A549 (cell line): ENCODE data around the gene TEDDM1. TPM values are rescaled to one million over a fixed set of nuclear protein-coding genes. Genes with fewer than 3 reads are reported as not detected.

ENCODE experiments used
- ATAC-seq, 2 experiments: fragments of 200-7000 bp in 1 of 2; fragments of >200 bp in 1 of 2; cut with Nextera tagmentation in 1 of 2; cut with Tn5 transposase in 1 of 2; 3 replicates each; pipeline versions ENCODE4 v1.8.0 to v1.9.1; 2018 to 2020; ENCODE audit warnings: mild to moderate bottlenecking in 1 of 2, moderate library complexity in 1 of 2
- CTCF ChIA-PET: fragments of 300-600 bp; sonication (Branson Sonifier 250); formaldehyde crosslinking; extraction: SDS; loops from one replicate; lab custom pipeline; 2021; ENCODE audit warnings: antibody characterized with exemption, inconsistent platforms; lab: Yijun Ruan, JAX
- POLR2A ChIA-PET: fragments of 350-600 bp; formaldehyde crosslinking; extraction: SDS; loops from one replicate; lab custom pipeline; 2021; ENCODE audit warnings: antibody characterized with exemption, inconsistent platforms; lab: Yijun Ruan, JAX
- DNase-seq, 2 experiments: peaks; one replicate each; pipeline versions ENCODE4 v3.0.0 to v3.0.0-alpha.2; 2011 to 2016; ENCODE audit warnings: low read depth in 1 of 2, low spot score in 1 of 2
- FAIRE-seq: peaks from 2 replicates; lab custom pipeline; 2011; peaks lifted over from hg19 to GRCh38; lab: Jason Lieb, UNC
- H3K27ac ChIP-seq, 2 experiments: fragments of >200 bp; sonication (Bioruptor Twin); formaldehyde crosslinking; 3 replicates each; pipeline ENCODE4 v1.5.1; 2016 to 2017
- H3K4me1 ChIP-seq: fragments of >200 bp; sonication (Bioruptor Twin); formaldehyde crosslinking; 3 replicates; pipeline ENCODE4 v1.6.1; 2016
- H3K4me2 ChIP-seq: fragments of >200 bp; sonication (Bioruptor Twin); formaldehyde crosslinking; 3 replicates; pipeline ENCODE4 v1.6.1; 2016
- H3K4me3 ChIP-seq: fragments of >200 bp; sonication (Bioruptor Twin); formaldehyde crosslinking; 3 replicates; pipeline ENCODE4 v1.5.1; 2016
- H3K9me3 ChIP-seq: fragments of >200 bp; sonication (Bioruptor Twin); formaldehyde crosslinking; 3 replicates; pipeline ENCODE4 v1.6.1; 2016
- BHLHE40 ChIP-seq: IDR thresholded peaks from 2 replicates; pipeline ENCODE4 v1.6.1; 2012; ENCODE audit warnings: low read depth, low read length, inconsistent platforms
- CHD2 ChIP-seq: fragments of 150-350 bp; IDR thresholded peaks from 2 replicates; pipeline ENCODE4 v1.6.1; 2014; ENCODE audit warnings: low read length; ENCODE audit not compliant: partially characterized antibody
- EHMT2 ChIP-seq: fragments of 200-600 bp; sonication (generic); IDR thresholded peaks from 2 replicates; pipeline ENCODE4 v1.6.1; 2016; ENCODE audit warnings: antibody characterized with exemption, low read depth, mild to moderate bottlenecking, moderate library complexity
- EP300 ChIP-seq, 2 experiments: fragments of >200 bp; sonication (Bioruptor Twin); formaldehyde crosslinking; IDR thresholded peaks; 2 replicates in 1 of 2; 3 replicates in 1 of 2; pipeline ENCODE4 v1.6.1; 2016 to 2017
- FOSB ChIP-seq: fragments of 250-450 bp; sonication (Bioruptor Pico); IDR thresholded peaks from 2 replicates; pipeline ENCODE4 v1.5.0; 2020; ENCODE audit warnings: mild to moderate bottlenecking, moderate library complexity
- FOSL2 ChIP-seq, 2 experiments: fragments of 450-650 bp in 1 of 2; fragments of >200 bp in 1 of 2; sonication (Bioruptor Twin) in 1 of 2; formaldehyde crosslinking; IDR thresholded peaks; 2 replicates each; pipeline versions ENCODE4 v1.5.0 to v1.6.1; 2016 to 2020; ENCODE audit warnings: mild to moderate bottlenecking in 1 of 2, moderate library complexity in 1 of 2
- HDAC2 ChIP-seq: fragments of 200-600 bp; sonication (generic); IDR thresholded peaks from 2 replicates; pipeline ENCODE4 v1.6.1; 2016
- HOXA7 ChIP-seq: fragments of 250-450 bp; sonication (Bioruptor Pico); IDR thresholded peaks from 2 replicates; pipeline ENCODE4 v1.5.0; 2020; ENCODE audit warnings: mild to moderate bottlenecking, moderate library complexity
- HOXB13 ChIP-seq: fragments of 250-450 bp; sonication (Bioruptor Pico); IDR thresholded peaks from 2 replicates; pipeline ENCODE4 v1.5.0; 2020; ENCODE audit warnings: low read depth, mild to moderate bottlenecking, moderate library complexity
- KDM1A ChIP-seq: fragments of 200-600 bp; sonication (generic); IDR thresholded peaks from 2 replicates; pipeline ENCODE4 v1.6.1; 2016; ENCODE audit warnings: low read depth, mild to moderate bottlenecking
- KDM5A ChIP-seq: fragments of 200-600 bp; sonication (generic); IDR thresholded peaks from 2 replicates; pipeline ENCODE4 v1.6.1; 2016; ENCODE audit warnings: antibody characterized with exemption, mild to moderate bottlenecking
- NFE2L2 ChIP-seq: fragments of 150-350 bp; conservative IDR thresholded peaks from 2 replicates; pipeline ENCODE4 v1.6.1; 2014; ENCODE audit warnings: low read length
- PBX3 ChIP-seq: IDR thresholded peaks from 2 replicates; pipeline ENCODE4 v1.6.1; 2012
- RNF2 ChIP-seq: fragments of 200-600 bp; sonication (generic); IDR thresholded peaks from 2 replicates; pipeline ENCODE4 v1.6.1; 2016; ENCODE audit warnings: low read depth, mild to moderate bottlenecking, antibody characterized with exemption, moderate library complexity, borderline replicate concordance
- TFCP2L1 ChIP-seq: fragments of 250-450 bp; sonication (Bioruptor Pico); IDR thresholded peaks from 2 replicates; pipeline ENCODE4 v1.5.0; 2021; ENCODE audit warnings: mild to moderate bottlenecking
- TP53 ChIP-seq: fragments of 250-450 bp; sonication (Bioruptor Pico); IDR thresholded peaks from 2 replicates; pipeline ENCODE4 v1.5.0; 2021; ENCODE audit warnings: mild to moderate bottlenecking, moderate library complexity
- USF2 ChIP-seq: fragments of 450-650 bp; IDR thresholded peaks from 2 replicates; pipeline ENCODE4 v1.6.1; 2014; ENCODE audit warnings: antibody characterized with exemption
- ZNF302 ChIP-seq: fragments of 250-450 bp; sonication (Bioruptor Pico); IDR thresholded peaks from 2 replicates; pipeline ENCODE4 v1.9.0; 2021; ENCODE audit warnings: inconsistent platforms, mild to moderate bottlenecking, moderate library complexity
- WGBS: methylation state at CpG from one replicate; pipeline ENCODE4 v1.1.6; 2017; ENCODE audit errors: missing lambda C conversion rate; 5-methylcytosine and 5-hydroxymethylcytosine counted together
- polyA plus RNA-seq, 4 experiments: library from polyadenylated mRNA; depleted of rRNA in 3 of 4; stranded (reverse); fragments of >200 nt; fragmentation: RNase III in 1 of 4; extraction: RNeasy Plus Mini Kit Qiagen cat#74134 plus additional on column Dnase treatment in 1 of 4; gene quantifications; 2 replicates in 3 of 4; 3 replicates in 1 of 4; pipeline ENCODE4 v1.2.3, GENCODE V29; 2011 to 2017
- TF ChIP-seq, protein P1 (sequence below): fragments of 250-450 bp; sonication (Bioruptor Pico); IDR thresholded peaks from 2 replicates; pipeline ENCODE4 v1.5.0; 2021; ENCODE audit warnings: mild to moderate bottlenecking, moderate library complexity, borderline replicate concordance
- TF ChIP-seq, protein P2 (sequence below): IDR thresholded peaks from 2 replicates; pipeline ENCODE4 v1.6.1; 2012; ENCODE audit warnings: low read depth, borderline replicate concordance
- TF ChIP-seq, protein P3 (sequence below): fragments of 150-350 bp; IDR thresholded peaks from 2 replicates; pipeline ENCODE4 v1.6.1; 2014; ENCODE audit warnings: low read depth, mild to moderate bottlenecking, low read length
- TF ChIP-seq, protein P4 (sequence below): fragments of 200-600 bp; sonication (generic); IDR thresholded peaks from 2 replicates; pipeline ENCODE4 v1.6.1; 2016; ENCODE audit warnings: antibody characterized with exemption, mild to moderate bottlenecking, moderate library complexity
- TF ChIP-seq, protein P5 (sequence below): fragments of >200 bp; sonication (Bioruptor Twin); formaldehyde crosslinking; IDR thresholded peaks from 3 replicates; pipeline ENCODE4 v1.6.1; 2016

Gene TEDDM1
- polyA plus RNA-seq, 2 of the 4 experiments (the other 2 are of a cell fraction) = not detected

GRCh38 chr1:182385885-182386853 lies 14.3 kb downstream of the TEDDM1 start:
- TF ChIP-seq BHLHE40 (no peak), CHD2 (no peak), HOXA7 (no peak), KDM5A (no peak), HDAC2 (no peak), HOXB13 (CRISPR knock-in tag) (no peak), NFE2L2 (no peak), TFCP2L1 (no peak), EHMT2 (no peak), PBX3 (no peak), USF2 (no peak), FOSL2 (IDR thresholded peaks at IDR 0.05) (no peak), FOSL2 (CRISPR knock-in tag; IDR thresholded peaks at IDR 0.05) (no peak)
- TF ChIP-seq, protein P1, sequence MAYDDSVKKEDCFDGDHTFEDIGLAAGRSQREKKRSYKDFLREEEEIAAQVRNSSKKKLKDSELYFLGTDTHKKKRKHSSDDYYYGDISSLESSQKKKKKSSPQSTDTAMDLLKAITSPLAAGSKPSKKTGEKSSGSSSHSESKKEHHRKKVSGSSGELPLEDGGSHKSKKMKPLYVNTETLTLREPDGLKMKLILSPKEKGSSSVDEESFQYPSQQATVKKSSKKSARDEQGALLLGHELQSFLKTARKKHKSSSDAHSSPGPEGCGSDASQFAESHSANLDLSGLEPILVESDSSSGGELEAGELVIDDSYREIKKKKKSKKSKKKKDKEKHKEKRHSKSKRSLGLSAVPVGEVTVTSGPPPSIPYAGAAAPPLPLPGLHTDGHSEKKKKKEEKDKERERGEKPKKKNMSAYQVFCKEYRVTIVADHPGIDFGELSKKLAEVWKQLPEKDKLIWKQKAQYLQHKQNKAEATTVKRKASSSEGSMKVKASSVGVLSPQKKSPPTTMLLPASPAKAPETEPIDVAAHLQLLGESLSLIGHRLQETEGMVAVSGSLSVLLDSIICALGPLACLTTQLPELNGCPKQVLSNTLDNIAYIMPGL (CRISPR knock-in tag) = no peak
- TF ChIP-seq, protein P2, sequence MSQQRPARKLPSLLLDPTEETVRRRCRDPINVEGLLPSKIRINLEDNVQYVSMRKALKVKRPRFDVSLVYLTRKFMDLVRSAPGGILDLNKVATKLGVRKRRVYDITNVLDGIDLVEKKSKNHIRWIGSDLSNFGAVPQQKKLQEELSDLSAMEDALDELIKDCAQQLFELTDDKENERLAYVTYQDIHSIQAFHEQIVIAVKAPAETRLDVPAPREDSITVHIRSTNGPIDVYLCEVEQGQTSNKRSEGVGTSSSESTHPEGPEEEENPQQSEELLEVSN = no peak
- TF ChIP-seq, protein P3, sequence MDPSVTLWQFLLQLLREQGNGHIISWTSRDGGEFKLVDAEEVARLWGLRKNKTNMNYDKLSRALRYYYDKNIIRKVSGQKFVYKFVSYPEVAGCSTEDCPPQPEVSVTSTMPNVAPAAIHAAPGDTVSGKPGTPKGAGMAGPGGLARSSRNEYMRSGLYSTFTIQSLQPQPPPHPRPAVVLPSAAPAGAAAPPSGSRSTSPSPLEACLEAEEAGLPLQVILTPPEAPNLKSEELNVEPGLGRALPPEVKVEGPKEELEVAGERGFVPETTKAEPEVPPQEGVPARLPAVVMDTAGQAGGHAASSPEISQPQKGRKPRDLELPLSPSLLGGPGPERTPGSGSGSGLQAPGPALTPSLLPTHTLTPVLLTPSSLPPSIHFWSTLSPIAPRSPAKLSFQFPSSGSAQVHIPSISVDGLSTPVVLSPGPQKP = no peak
- H3K4me3 ChIP-seq = no peak overlapping the region

DNA sequence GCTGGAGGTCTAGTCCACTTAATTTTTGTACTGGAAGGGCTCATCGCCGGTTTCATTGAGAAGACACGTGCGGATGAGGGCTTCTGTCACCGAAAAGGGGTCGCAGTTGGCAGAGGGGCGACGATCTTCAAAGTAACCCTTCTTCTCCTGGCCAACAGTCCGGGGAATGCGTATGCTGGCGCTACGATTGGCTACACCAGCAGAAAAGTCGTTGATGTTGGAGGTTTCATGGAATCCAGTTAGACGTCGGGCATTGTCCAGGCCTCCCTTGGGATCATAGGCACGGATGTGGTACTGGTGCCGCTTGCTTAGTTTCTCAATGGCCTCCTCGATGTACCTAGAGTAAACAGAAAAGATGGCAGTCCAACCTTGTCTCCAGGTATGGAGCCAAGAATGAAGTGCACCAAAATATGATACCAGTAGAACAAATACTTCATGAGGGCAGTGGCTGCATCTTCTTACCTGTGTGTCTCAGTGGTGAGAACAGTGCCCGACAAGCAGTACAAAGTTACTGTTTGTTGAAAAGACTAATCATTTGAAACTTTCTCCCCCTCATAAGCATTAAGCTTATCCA lies 16.0 kb downstream of the TEDDM1 start:
- CTCF ChIA-PET = interaction anchor here (0.8 to 2.8 kb wide), 2 partner anchors 11 to 299 kb away, joined by 3 to 13 read pairs; no protein-coding TSS in a partner anchor
- DNase-seq = no peak
- POLR2A ChIA-PET = no interaction called here
- FAIRE-seq = no peak
- H3K27ac ChIP-seq = no peak overlapping the region
- H3K4me2 ChIP-seq = no peak overlapping the region
- H3K4me3 ChIP-seq = no peak overlapping the region
- TF ChIP-seq EP300 (IDR thresholded peaks at IDR 0.05) (no peak), TP53 (CRISPR knock-in tag) (no peak), RNF2 (no peak), KDM1A (no peak), FOSB (no peak), ZNF302 (CRISPR knock-in tag) (no peak)
- TF ChIP-seq, protein P4, sequence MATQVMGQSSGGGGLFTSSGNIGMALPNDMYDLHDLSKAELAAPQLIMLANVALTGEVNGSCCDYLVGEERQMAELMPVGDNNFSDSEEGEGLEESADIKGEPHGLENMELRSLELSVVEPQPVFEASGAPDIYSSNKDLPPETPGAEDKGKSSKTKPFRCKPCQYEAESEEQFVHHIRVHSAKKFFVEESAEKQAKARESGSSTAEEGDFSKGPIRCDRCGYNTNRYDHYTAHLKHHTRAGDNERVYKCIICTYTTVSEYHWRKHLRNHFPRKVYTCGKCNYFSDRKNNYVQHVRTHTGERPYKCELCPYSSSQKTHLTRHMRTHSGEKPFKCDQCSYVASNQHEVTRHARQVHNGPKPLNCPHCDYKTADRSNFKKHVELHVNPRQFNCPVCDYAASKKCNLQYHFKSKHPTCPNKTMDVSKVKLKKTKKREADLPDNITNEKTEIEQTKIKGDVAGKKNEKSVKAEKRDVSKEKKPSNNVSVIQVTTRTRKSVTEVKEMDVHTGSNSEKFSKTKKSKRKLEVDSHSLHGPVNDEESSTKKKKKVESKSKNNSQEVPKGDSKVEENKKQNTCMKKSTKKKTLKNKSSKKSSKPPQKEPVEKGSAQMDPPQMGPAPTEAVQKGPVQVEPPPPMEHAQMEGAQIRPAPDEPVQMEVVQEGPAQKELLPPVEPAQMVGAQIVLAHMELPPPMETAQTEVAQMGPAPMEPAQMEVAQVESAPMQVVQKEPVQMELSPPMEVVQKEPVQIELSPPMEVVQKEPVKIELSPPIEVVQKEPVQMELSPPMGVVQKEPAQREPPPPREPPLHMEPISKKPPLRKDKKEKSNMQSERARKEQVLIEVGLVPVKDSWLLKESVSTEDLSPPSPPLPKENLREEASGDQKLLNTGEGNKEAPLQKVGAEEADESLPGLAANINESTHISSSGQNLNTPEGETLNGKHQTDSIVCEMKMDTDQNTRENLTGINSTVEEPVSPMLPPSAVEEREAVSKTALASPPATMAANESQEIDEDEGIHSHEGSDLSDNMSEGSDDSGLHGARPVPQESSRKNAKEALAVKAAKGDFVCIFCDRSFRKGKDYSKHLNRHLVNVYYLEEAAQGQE = no peak
- TF ChIP-seq, protein P5, sequence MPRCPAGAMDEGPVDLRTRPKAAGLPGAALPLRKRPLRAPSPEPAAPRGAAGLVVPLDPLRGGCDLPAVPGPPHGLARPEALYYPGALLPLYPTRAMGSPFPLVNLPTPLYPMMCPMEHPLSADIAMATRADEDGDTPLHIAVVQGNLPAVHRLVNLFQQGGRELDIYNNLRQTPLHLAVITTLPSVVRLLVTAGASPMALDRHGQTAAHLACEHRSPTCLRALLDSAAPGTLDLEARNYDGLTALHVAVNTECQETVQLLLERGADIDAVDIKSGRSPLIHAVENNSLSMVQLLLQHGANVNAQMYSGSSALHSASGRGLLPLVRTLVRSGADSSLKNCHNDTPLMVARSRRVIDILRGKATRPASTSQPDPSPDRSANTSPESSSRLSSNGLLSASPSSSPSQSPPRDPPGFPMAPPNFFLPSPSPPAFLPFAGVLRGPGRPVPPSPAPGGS = no peak
- no peaks in the 10 kb centered on the region for H3K9me3 ChIP-seq
- H3K4me1 ChIP-seq = no peaks in the 10 kb centered on the region
- no peak for ATAC-seq
- 90% methylated on average over 19 of the region's 19 CpGs for WGBS

More at GRCh38 chr1:182385885-182386853, 14.3 kb downstream of the TEDDM1 start:
- FAIRE-seq = no peak
- CTCF ChIA-PET = interaction anchor here (0.5 to 2.3 kb wide), 2 partner anchors 301 to 1217 kb away, joined by 3 to 8 read pairs; no protein-coding TSS in a partner anchor
- no peaks in the 10 kb centered on the region for H3K9me3 ChIP-seq
- POLR2A ChIA-PET = no interaction called here
- DNase-seq = no peak
- no peak overlapping the region for H3K27ac ChIP-seq
- H3K4me2 ChIP-seq = no peak overlapping the region
- ATAC-seq = no peak
- no peaks in the 10 kb centered on the region for H3K4me1 ChIP-seq
- WGBS = 84% methylated on average over 8 of the region's 8 CpGs
